ENCODE results near the gene PHLDB1. TPM values are rescaled to one million over a fixed set of nuclear protein-coding genes. Genes with fewer than 3 reads are reported as not detected.

PHLDB1 gene
- total and polyA plus RNA-seq, 8 donors = 76.5 to 120 (median 91.7) TPM

DNA sequence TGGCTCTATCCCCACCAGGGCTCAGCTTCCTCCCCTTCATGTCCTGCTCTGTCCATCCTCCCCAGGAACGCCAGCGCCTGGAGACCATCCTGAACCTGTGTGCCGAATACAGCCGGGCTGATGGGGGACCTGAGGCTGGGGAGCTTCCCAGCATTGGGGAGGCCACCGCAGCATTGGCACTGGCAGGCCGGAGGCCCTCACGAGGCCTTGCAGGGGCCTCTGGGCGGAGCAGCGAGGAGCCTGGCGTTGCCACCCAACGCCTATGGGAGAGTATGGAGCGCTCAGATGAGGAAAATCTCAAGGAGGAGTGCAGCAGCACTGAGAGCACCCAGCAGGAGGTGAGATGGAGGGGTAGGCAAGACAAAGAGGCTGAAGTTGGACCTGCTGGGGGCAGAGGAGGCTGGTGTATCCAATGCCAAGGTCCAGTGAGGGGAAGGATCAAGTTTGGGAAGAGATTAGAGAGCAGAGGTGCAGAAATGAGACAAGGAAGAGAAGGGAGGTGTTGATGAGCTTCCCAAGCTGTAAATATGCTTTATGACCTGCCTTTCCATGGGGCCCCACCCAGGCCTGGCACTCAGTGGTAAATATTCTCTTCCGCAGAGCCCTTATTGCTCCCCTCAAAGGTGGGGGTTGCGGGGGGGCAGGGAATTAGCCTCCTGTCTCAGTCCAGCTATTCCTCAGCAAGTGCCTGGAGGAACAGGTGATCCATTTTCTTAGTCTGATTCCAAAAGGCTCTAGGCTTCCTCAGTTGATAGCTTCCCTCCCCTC lies 23.9 kb downstream of the PHLDB1 start:
- no peak overlapping the region for H3K4me3 ChIP-seq
- peaks cover 22 to 31% of the 10 kb centered on the region in 2 donors for H3K4me1 ChIP-seq
- H3K9me3 ChIP-seq = no peaks in the 10 kb centered on the region
- DNase-seq = peak in 1 of 4 donors; percentile 71
- intact Hi-C loops (cut with DNase I) = no loop called here
- H3K27me3 ChIP-seq = no peaks in the 10 kb centered on the region
- ATAC-seq = no peak
- peaks cover 6 to 57% of the 10 kb centered on the region in 2 donors for H3K36me3 ChIP-seq
- no peak overlapping the region for H3K27ac ChIP-seq
- TF ChIP-seq, protein P1, sequence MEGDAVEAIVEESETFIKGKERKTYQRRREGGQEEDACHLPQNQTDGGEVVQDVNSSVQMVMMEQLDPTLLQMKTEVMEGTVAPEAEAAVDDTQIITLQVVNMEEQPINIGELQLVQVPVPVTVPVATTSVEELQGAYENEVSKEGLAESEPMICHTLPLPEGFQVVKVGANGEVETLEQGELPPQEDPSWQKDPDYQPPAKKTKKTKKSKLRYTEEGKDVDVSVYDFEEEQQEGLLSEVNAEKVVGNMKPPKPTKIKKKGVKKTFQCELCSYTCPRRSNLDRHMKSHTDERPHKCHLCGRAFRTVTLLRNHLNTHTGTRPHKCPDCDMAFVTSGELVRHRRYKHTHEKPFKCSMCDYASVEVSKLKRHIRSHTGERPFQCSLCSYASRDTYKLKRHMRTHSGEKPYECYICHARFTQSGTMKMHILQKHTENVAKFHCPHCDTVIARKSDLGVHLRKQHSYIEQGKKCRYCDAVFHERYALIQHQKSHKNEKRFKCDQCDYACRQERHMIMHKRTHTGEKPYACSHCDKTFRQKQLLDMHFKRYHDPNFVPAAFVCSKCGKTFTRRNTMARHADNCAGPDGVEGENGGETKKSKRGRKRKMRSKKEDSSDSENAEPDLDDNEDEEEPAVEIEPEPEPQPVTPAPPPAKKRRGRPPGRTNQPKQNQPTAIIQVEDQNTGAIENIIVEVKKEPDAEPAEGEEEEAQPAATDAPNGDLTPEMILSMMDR (IDR thresholded peaks at IDR 0.05) = no peak

GRCh38 chr11:118632577-118633318 lies 25.3 kb downstream of the PHLDB1 start:
- Histone ChIP-seq H3K4me1 (peaks cover 22 to 34% of the 10 kb centered on the region in 2 donors), H3K36me3 (peaks cover 3 to 54% of the 10 kb centered on the region in 2 donors), H3K9me3 (no peaks in the 10 kb centered on the region), H3K27me3 (no peaks in the 10 kb centered on the region), H3K27ac (no peak overlapping the region), H3K4me3 (no peak overlapping the region)
- peak in 1 of 4 donors; percentile 24 for DNase-seq
- no peak for ATAC-seq
- intact Hi-C loops (cut with DNase I) = no loop called here
- TF ChIP-seq, protein P1 (IDR thresholded peaks at IDR 0.05) = no peak

DNA sequence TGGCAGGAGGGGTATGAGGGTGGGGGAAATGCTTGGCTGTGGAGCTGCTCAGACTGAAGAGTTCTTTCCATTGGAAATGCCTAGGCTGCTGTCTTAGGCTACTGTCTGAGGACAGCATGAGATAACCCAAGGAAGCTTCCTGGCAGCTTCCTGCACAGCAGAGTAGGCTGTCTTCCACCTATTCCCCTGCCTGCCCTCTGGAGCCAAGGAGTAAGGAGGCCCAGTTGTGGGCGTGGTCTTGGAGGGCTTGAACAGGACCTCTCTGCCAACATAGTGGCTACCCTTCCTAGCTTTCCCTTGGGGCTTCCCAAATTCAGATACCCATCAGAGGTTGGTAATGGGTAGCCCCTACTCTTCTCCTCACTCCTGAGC lies 25.9 kb downstream of the PHLDB1 start:
- TF ChIP-seq, protein P1 (IDR thresholded peaks at IDR 0.05) = no peak
- H3K4me1 ChIP-seq = peaks cover 22 to 34% of the 10 kb centered on the region in 2 donors
- H3K9me3 ChIP-seq = no peaks in the 10 kb centered on the region
- H3K27me3 ChIP-seq = no peaks in the 10 kb centered on the region
- no peak overlapping the region for H3K4me3 ChIP-seq
- ATAC-seq (no peak), DNase-seq (no peak)
- H3K36me3 ChIP-seq = peaks cover 0 to 53% of the 10 kb centered on the region in 2 donors
- H3K27ac ChIP-seq = no peak overlapping the region
- intact Hi-C loops (cut with DNase I) = no loop called here

GRCh38 chr11:118633979-118634378 lies 26.6 kb downstream of the PHLDB1 start:
- Histone ChIP-seq H3K27me3 (no peaks in the 10 kb centered on the region), H3K27ac (no peak overlapping the region), H3K9me3 (no peaks in the 10 kb centered on the region), H3K4me1 (peaks cover 22 to 31% of the 10 kb centered on the region in 2 donors), H3K4me3 (no peak overlapping the region), H3K36me3 (peaks cover 0 to 53% of the 10 kb centered on the region in 2 donors)
- DNase-seq (peak in 1 of 4 donors; percentile 23), ATAC-seq (no peak)
- intact Hi-C loops (cut with DNase I) = no loop called here
- TF ChIP-seq, protein P1 (IDR thresholded peaks at IDR 0.05) = no peak
